ENCODE data around the gene FLOT2.
"Not testable (repeated sequence)": the region's sequence is repeated elsewhere in the genome, so short reads cannot be mapped to it uniquely, and the experiment has no call there.

The FLOT2 gene

DNA sequence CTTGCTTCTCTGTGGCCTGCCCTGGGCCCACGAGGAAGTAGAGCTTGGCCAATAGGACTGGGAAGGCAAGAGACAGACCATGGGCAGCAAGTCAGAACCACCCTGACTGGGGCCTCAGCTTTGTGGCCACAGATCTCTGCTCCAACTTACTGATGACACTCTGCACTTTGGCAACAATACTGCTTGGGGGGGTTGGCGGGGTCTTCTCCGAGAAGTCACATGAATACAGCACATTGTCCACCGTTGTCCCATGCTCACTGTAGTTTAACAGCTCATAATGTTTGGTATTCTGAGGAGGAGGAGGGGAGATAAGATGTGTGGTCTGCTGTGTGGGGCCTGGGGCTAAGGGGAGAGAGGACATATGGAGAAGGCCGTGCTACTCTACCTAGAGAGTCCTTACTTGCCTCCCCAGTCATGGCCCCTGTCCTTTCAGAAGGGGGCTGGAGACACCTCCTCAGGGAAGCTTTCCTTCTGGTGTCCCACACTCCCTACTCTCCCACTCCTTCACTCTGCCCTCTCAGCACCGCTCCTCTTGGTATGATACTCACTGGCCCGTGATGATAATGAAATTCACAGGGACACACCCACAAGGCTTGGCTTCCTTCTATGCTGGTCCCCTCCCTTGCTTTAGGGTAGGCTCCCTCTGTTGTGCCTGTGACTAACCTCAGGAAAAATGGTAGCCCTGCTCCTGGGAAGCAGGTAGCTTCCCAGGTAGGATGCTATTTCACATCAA, 9.3 kb upstream of the FLOT2 start:
- H3K36me3 ChIP-seq: peaks cover 74% of the 10 kb centered on the region
- no peaks in the 10 kb centered on the region for H3K9me3 ChIP-seq
- peaks cover 13% of the 10 kb centered on the region for H3K4me1 ChIP-seq
- H3K4me2 ChIP-seq: no peak overlapping the region
- TF ChIP-seq Cebpa-rat (IDR thresholded peaks at IDR 0.05): no peak
- H3K4me3 ChIP-seq: no peak overlapping the region
- no peaks in the 10 kb centered on the region for H3K27me3 ChIP-seq
- H3K27ac ChIP-seq: no peak overlapping the region
- H4K20me1 ChIP-seq: peaks cover 44% of the 10 kb centered on the region
- H3K9ac ChIP-seq: no peak overlapping the region

DNA sequence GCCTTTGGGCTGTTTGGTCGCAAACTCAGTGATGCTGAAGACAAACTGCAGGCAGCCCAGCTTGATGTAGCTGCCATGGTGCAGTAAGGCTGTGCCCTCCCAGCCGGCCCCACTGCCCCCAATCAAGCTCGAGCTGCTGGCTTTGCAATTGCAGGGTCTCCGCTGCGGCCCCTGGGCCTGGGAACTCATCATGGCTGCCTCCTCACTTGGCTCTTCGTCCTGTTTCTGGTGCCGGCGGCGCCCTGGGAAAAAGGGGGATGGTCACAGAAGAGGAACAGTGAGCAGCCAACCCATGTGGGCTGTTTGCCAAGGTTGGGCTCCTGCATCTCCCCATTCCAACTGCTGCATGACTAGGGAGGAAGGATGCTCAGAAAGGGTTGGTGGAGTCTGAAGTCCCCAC, 8.7 kb upstream of the FLOT2 start:
- no peak for TF ChIP-seq Cebpa-rat (IDR thresholded peaks at IDR 0.05)
- H3K9me3 ChIP-seq: no peaks in the 10 kb centered on the region
- peaks cover 19% of the 10 kb centered on the region for H3K4me1 ChIP-seq
- peaks cover 68% of the 10 kb centered on the region for H3K36me3 ChIP-seq
- H3K9ac ChIP-seq: no peak overlapping the region
- H4K20me1 ChIP-seq: peaks cover 38% of the 10 kb centered on the region
- H3K4me2 ChIP-seq: no peak overlapping the region
- no peaks in the 10 kb centered on the region for H3K27me3 ChIP-seq
- no peak overlapping the region for H3K27ac ChIP-seq
- H3K4me3 ChIP-seq: no peak overlapping the region

DNA sequence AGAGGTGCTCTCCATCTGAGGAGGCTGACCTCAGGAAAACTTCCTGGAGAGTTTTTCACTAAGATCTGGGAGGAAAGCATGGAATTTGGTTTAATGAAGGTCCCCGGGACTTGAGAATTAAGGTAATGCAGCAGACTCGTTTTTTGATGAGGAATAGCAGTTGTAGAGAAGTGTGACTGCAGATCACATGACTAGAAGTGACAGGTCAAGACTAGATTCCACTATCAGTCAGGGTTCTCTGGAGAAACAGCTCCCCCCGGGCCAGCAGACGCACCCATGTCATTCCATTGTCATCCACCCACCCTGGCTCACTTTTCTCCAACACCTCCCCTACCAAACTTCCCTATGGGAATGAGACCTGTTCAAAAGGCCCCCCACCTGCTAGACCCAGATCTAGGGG, 7.3 kb upstream of the FLOT2 start:
- Histone ChIP-seq H4K20me1 (peaks cover 30% of the 10 kb centered on the region), H3K27me3 (no peaks in the 10 kb centered on the region), H3K36me3 (peaks cover 65% of the 10 kb centered on the region), H3K9ac (no peak overlapping the region), H3K27ac (no peak overlapping the region), H3K4me2 (no peak overlapping the region), H3K4me3 (no peak overlapping the region), H3K9me3 (no peaks in the 10 kb centered on the region), H3K4me1 (peaks cover 30% of the 10 kb centered on the region)
- no peak for TF ChIP-seq Cebpa-rat (IDR thresholded peaks at IDR 0.05)

- Histone ChIP-seq H3K4me2 (peak overlapping the region; percentile 89), H3K36me3 (peaks cover 56% of the 10 kb centered on the region), H3K4me1 (peaks cover 34% of the 10 kb centered on the region), H4K20me1 (peaks cover 24% of the 10 kb centered on the region)
- H3K4me3 ChIP-seq, H3K9ac ChIP-seq, H3K9me3 ChIP-seq, H3K27ac ChIP-seq, H3K27me3 ChIP-seq: not testable (repeated sequence)
Observed at GRCh38 chr17:28903546-28903841, 6.0 kb upstream of the FLOT2 start.

DNA sequence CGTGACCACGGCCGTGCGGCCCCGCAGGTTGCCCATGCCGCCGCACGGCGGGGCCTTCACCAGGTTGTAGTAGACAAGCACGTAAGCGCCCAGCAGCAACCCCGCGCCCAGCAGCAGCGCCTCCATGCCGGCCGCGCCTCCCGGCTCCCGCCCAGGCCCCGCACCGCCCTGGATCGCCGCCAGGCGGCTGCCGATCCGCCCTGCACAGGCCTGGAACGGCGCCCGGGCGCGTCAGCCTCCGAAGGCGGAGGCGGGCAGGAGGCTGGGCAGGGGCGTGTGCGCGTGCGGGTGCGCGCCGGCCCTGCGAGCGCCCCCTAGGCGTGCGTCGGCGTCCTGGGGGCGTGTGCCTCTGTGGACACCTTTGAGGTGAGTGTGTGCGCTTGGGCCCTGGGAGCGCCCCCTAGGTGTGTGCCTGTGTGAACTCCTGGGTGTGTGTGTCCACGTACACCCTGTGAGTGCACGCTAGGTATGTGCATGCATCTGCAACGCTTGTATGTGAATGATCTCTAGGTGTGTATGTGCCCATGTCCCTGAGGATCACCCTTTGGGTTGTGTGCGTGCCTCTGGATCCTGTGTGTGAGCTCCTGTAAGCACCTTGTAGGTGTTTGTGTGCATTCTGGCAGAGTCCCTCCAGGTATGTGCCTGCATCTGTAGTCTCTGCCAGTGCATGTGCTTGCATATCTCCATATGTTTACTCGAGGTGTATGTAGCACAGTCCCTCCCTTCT, 5.4 kb upstream of the FLOT2 start, which contains the start of gene DHRS13:
Gene DHRS13 (minus strand): TSS at position 261 of the 727 bp plus-strand sequence. CDS start 135 bp downstream, at position 126.
- H3K4me1 ChIP-seq: peaks cover 39% of the 10 kb centered on the region
- H3K27ac ChIP-seq: peak within 1 kb of the TSS; percentile 88
- no peaks in the 10 kb centered on the region for H3K27me3 ChIP-seq
- H3K9ac ChIP-seq: peak within 1 kb of the TSS; percentile 91
- H3K4me3 ChIP-seq: peak within 1 kb of the TSS; percentile 90
- H4K20me1 ChIP-seq: peaks cover 18% of the 10 kb centered on the region
- peak within 1 kb of the TSS; percentile 89 for H3K4me2 ChIP-seq
- H3K9me3 ChIP-seq: no peaks in the 10 kb centered on the region
- TF ChIP-seq Cebpa-rat (IDR thresholded peaks at IDR 0.05): no peak
- H3K36me3 ChIP-seq: peaks cover 51% of the 10 kb centered on the region

DNA sequence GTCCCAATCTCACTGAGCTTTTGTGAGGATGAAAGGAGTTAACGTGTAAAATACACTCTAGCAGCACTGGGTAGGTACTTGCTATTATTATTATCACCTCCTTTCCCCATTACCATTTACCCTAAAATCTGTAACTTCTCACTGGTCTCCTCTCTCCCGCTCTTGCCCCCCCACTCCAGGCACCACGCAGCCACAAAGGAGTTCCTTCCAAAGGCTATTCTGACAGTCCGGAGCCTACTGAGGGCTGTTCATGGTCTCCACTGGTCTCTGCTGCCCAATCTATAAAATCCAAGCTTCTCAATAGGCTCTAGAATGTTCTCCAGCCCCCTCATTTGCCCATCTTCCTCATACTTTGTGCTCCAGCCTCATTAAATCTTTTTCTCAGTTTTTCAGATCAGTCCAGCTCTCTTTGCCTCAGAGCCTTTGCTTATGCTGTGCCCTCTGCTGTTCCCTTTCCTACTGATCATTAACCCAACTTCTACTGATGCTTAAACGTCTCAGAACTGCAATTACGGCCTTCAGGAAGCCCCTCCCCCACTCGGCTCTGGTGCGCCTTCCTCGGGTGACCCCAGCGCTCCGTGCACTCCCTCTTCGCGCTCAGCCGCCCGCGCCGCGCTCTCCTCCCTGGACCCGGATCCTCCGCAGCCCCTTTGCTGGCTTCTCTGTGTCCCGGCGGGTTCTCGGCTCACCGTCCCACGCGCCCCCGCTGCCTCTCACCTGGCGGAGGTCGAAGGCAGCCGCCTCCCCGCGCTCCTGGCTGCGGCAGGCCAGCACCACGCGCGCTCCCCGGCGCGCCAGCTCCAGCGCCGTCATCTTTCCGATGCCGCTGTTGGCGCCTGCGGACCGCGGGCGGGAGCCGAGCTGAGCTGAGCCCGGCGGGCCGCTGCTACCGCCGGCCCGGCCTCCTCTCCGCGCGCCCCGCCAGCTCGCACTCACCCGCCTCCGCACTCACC, 4.6 kb upstream of the FLOT2 start:
- Histone ChIP-seq H3K27me3 (no peaks in the 10 kb centered on the region), H3K36me3 (peaks cover 43% of the 10 kb centered on the region), H4K20me1 (peaks cover 13% of the 10 kb centered on the region), H3K4me1 (peaks cover 43% of the 10 kb centered on the region), H3K27ac (peak overlapping the region; percentile 88), H3K4me2 (peak overlapping the region; percentile 89), H3K9ac (peak overlapping the region; percentile 91), H3K9me3 (no peaks in the 10 kb centered on the region), H3K4me3 (peak overlapping the region; percentile 90)
- no peak for TF ChIP-seq Cebpa-rat (IDR thresholded peaks at IDR 0.05)

DNA sequence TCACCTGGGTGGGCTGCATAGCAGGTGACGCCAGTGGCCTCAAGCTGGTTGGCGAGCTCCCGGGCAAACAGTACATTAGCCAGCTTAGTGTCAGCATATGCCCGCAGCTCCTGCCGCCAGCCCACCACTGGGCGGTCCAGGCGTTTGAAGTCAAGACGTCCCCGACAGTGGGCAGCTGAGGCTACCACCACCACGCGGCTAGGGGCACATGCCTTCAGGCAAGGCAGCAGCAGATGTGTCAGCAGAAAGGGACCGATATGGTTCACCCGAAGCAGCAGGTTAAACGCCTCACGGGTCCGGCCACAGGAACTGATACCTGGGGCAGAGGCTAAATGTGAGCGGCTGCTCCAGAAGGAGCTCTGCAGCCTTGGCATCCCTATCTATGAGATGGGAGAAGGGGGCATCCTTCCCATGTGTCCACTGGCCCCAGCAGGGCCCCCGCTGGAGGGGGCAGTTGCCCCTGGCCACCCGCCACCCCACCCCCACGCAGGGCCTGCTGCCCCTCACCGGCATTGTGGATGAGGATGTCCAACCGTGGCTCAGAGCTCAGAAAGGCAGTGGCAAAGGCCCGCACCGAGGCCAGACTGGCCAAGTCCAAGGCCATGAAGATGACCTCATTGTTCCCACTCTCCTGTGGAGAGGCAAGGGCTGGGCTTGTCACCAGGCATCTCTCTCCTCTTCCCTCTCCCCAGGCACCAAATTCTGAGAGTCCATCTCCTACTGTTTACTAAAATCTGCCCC, 3.6 kb upstream of the FLOT2 start:
- peak overlapping the region; percentile 88 for H3K27ac ChIP-seq
- peak overlapping the region; percentile 90 for H3K4me3 ChIP-seq

DNA sequence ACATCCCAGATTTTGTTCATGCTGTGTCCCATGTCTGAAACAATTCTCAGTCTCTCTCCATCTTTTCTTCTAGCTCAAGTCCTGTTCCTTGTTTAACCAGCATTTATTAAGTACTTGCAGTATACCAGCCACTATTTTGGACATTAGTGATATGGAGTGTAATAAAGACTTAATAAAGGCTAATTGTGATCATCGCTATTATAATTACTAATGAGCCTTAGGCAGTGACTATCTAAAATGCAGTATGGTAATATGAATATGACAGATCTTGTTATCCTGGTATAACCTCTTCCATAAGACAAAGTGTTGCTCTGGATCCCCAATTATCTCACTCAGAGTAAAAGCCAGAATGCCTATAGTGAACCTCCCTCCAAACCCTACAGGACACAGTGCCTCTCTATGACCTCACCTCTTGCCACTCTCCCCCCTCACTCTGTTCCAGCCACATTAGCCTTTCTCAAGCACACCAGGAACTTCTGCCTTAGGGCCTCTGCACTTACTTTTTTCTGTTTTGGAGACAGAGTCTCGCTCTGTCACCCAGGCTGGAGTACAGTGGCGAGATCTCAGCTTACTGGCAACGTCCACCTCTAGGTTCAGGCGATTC, 1.8 kb upstream of the FLOT2 start:
- H3K4me3 ChIP-seq: no peak overlapping the region
- H3K9ac ChIP-seq: no peak overlapping the region
- H3K36me3 ChIP-seq: peaks cover 17% of the 10 kb centered on the region; the same call in 1 of the 2 replicates
- no peak overlapping the region for H3K4me2 ChIP-seq
- no peaks in the 10 kb centered on the region for H3K9me3 ChIP-seq
- no peak for TF ChIP-seq Cebpa-rat (IDR thresholded peaks at IDR 0.05)
- H3K27me3 ChIP-seq: no peaks in the 10 kb centered on the region
- peaks cover 11% of the 10 kb centered on the region for H4K20me1 ChIP-seq
- H3K27ac ChIP-seq: no peak overlapping the region
- H3K4me1 ChIP-seq: peaks cover 69% of the 10 kb centered on the region

More for the DNA sequence above, 3.6 kb upstream of the FLOT2 start:
- no peaks in the 10 kb centered on the region for H3K9me3 ChIP-seq
- H4K20me1 ChIP-seq: peaks cover 14% of the 10 kb centered on the region
- H3K4me1 ChIP-seq: peaks cover 50% of the 10 kb centered on the region
- peak overlapping the region; percentile 91 for H3K9ac ChIP-seq
- H3K27me3 ChIP-seq: no peaks in the 10 kb centered on the region
- TF ChIP-seq Cebpa-rat (IDR thresholded peaks at IDR 0.05): no peak
- peak overlapping the region; percentile 89 for H3K4me2 ChIP-seq
- peaks cover 33% of the 10 kb centered on the region for H3K36me3 ChIP-seq
